Erythroblast (primary cell): ENCODE measurements around the gene JPH2.

Source experiments
- GATA1 ChIP-seq: IDR thresholded peaks from 2 replicates; pipeline ENCODE4 v1.6.1; 2011; ENCODE audit warnings: low read depth, mild to moderate bottlenecking, control low read depth, low read length, moderate library complexity
- POLR2A ChIP-seq: IDR thresholded peaks from 2 replicates; pipeline ENCODE4 v1.6.1; 2011; ENCODE audit warnings: mild to moderate bottlenecking, low read length

- TF ChIP-seq POLR2A (no peak), GATA1 (no peak)
Observed at GRCh38 chr20:44075191-44075949, 111.6 kb downstream of the JPH2 start.
